Esophagus muscularis mucosa (tissue), 4 donors: Measurements from ENCODE around the gene AFTPH. TPM values are rescaled to one million over a fixed set of nuclear protein-coding genes. Genes with fewer than 3 reads are reported as not detected.

Experiments
- DNase-seq: peaks from one replicate; pipeline ENCODE4 v3.0.0-alpha.2; 2017; ENCODE audit errors: extremely low spot score
- H3K27ac ChIP-seq, 4 donors: fragments of 200-600 bp; sonication (generic); replicated peaks in 1 of 4; 1 replicate in 3 of 4; 2 replicates in 1 of 4; pipeline ENCODE4 v1.5.1; 2016 to 2019; ENCODE audit warnings: mild to moderate bottlenecking in 1 of 4
- H3K27me3 ChIP-seq, 4 donors: fragments of 200-600 bp; sonication (generic); one replicate each; pipeline versions ENCODE4 v1.5.1 to v1.6.0; 2016 to 2019
- H3K36me3 ChIP-seq, 4 donors: fragments of 200-600 bp; sonication (generic); one replicate each; pipeline ENCODE4 v1.5.1; 2016 to 2019
- H3K4me1 ChIP-seq, 4 donors: fragments of 200-600 bp; sonication (generic); one replicate each; pipeline ENCODE4 v1.5.1; 2016 to 2019
- H3K4me3 ChIP-seq, 4 donors: fragments of 200-600 bp; sonication (generic); 1 replicate in 2 of 4; 2 replicates in 2 of 4; pipeline ENCODE4 v1.5.1; 2016 to 2019; ENCODE audit warnings: mild to moderate bottlenecking in 4 of 4, moderate library complexity in 1 of 4
- H3K9me3 ChIP-seq, 4 donors: fragments of 200-600 bp; sonication (generic); 1 replicate in 3 of 4; 2 replicates in 1 of 4; pipeline ENCODE4 v1.5.1; 2016 to 2019
- CTCF ChIP-seq, 3 experiments: fragments of 200-600 bp in 2 of 3; fragments of 450-650 bp in 1 of 3; sonication (generic) in 2 of 3; IDR thresholded peaks; one replicate each; pipeline ENCODE4 v1.5.1; 2017 to 2019; ENCODE audit warnings: antibody characterized with exemption in 3 of 3, mild to moderate bottlenecking in 2 of 3, moderate library complexity in 1 of 3
- EP300 ChIP-seq: sonication (generic); formaldehyde crosslinking; IDR thresholded peaks from one replicate; pipeline ENCODE4 v1.6.1; 2017; ENCODE audit warnings: antibody characterized with exemption
- POLR2A ChIP-seq: fragments of 450-650 bp; IDR thresholded peaks from one replicate; pipeline ENCODE4 v1.6.1; 2017; ENCODE audit warnings: antibody characterized with exemption, moderate library complexity, mild to moderate bottlenecking, low read depth
- POLR2AphosphoS5 ChIP-seq, 2 donors: sonication (generic); formaldehyde crosslinking; IDR thresholded peaks; one replicate each; pipeline ENCODE4 v1.6.1; 2017; ENCODE audit warnings: antibody characterized with exemption in 2 of 2
- WGBS: methylation state at CpG from one replicate; pipeline ENCODE4 v1.1.5; 2018; 5-methylcytosine and 5-hydroxymethylcytosine counted together
- intact Hi-C: fragments of 100-400 bp; cut with DNase I; formaldehyde crosslinking; loops from one replicate; pipeline ENCODE4 v1.15.1; 2023
- total RNA-seq, 4 donors: library from RNA; depleted of rRNA; stranded (reverse); fragments of >200 nt; gene quantifications; one replicate each; pipeline versions ENCODE4 v1.1.0 to v1.2.1, GENCODE V29; 2016

The AFTPH gene
- total RNA-seq, 4 donors from 2014 or later: 27.5 to 36.1 (median 35.7) TPM

GRCh38 chr2:64492821-64493220 lies 31.3 kb upstream of the AFTPH start:
- H3K27ac ChIP-seq: no peak overlapping the region
- peaks cover 5 to 11% (median 8%) of the 10 kb centered on the region in 4 donors for H3K4me1 ChIP-seq
- no peaks in the 10 kb centered on the region for H3K27me3 ChIP-seq
- no peak for DNase-seq
- 79% methylated on average over 3 of the region's 3 CpGs for WGBS
- H3K4me3 ChIP-seq: no peak overlapping the region
- H3K36me3 ChIP-seq: no peaks in the 10 kb centered on the region
- TF ChIP-seq EP300 (no peak), POLR2A (no peak), POLR2AphosphoS5 (IDR thresholded peaks at IDR 0.05) (no peak), CTCF (IDR thresholded peaks at IDR 0.05) (no peak)
- intact Hi-C loops: no loop called here
- no peaks in the 10 kb centered on the region for H3K9me3 ChIP-seq

GRCh38 chr2:64493788-64494187 lies 30.3 kb upstream of the AFTPH start:
- Histone ChIP-seq H3K9me3 (no peaks in the 10 kb centered on the region), H3K27ac (no peak overlapping the region), H3K4me1 (peaks cover 0 to 5% (median 0%) of the 10 kb centered on the region in 4 donors), H3K36me3 (no peaks in the 10 kb centered on the region), H3K4me3 (no peak overlapping the region), H3K27me3 (no peaks in the 10 kb centered on the region)
- WGBS: 96% methylated on average over 4 of the region's 4 CpGs
- no peak for TF ChIP-seq CTCF (IDR thresholded peaks at IDR 0.05)
- TF ChIP-seq EP300: no peak
- no peak for TF ChIP-seq POLR2A
- no peak for TF ChIP-seq POLR2AphosphoS5 (IDR thresholded peaks at IDR 0.05)
- no peak for DNase-seq
- intact Hi-C loops: no loop called here

GRCh38 chr2:64498438-64498837 lies 25.7 kb upstream of the AFTPH start:
- Histone ChIP-seq H3K4me3 (no peak overlapping the region), H3K36me3 (no peaks in the 10 kb centered on the region), H3K27ac (no peak overlapping the region), H3K9me3 (no peaks in the 10 kb centered on the region), H3K27me3 (no peaks in the 10 kb centered on the region), H3K4me1 (no peaks in the 10 kb centered on the region)
- WGBS: 93% methylated on average over 1 of the region's 1 CpG
- DNase-seq: no peak
- TF ChIP-seq POLR2A: no peak
- no peak for TF ChIP-seq POLR2AphosphoS5 (IDR thresholded peaks at IDR 0.05)
- no peak for TF ChIP-seq CTCF (IDR thresholded peaks at IDR 0.05)
- no peak for TF ChIP-seq EP300
- intact Hi-C loops: no loop called here

GRCh38 chr2:64500549-64500948 lies 23.6 kb upstream of the AFTPH start:
- H3K27ac ChIP-seq: no peak overlapping the region
- H3K27me3 ChIP-seq: peaks cover 0 to 4% (median 0%) of the 10 kb centered on the region in 4 donors
- TF ChIP-seq POLR2A (no peak), POLR2AphosphoS5 (IDR thresholded peaks at IDR 0.05) (no peak), CTCF (IDR thresholded peaks at IDR 0.05) (no peak), EP300 (no peak)
- no peaks in the 10 kb centered on the region for H3K36me3 ChIP-seq
- WGBS: 90% methylated on average over 5 of the region's 5 CpGs
- intact Hi-C loops: no loop called here
- H3K4me3 ChIP-seq: no peak overlapping the region
- no peaks in the 10 kb centered on the region for H3K9me3 ChIP-seq
- peak; percentile 86 for DNase-seq
- H3K4me1 ChIP-seq: no peaks in the 10 kb centered on the region

- 80% methylated on average over 1 of the region's 1 CpG for WGBS
- intact Hi-C loops: no loop called here
- peak; percentile 50 for DNase-seq
- H3K27me3 ChIP-seq: peaks cover 0 to 4% (median 0%) of the 10 kb centered on the region in 4 donors
- no peaks in the 10 kb centered on the region for H3K36me3 ChIP-seq
- no peak overlapping the region for H3K4me3 ChIP-seq
- H3K4me1 ChIP-seq: no peaks in the 10 kb centered on the region
- no peak overlapping the region for H3K27ac ChIP-seq
- no peaks in the 10 kb centered on the region for H3K9me3 ChIP-seq
- no peak for TF ChIP-seq POLR2AphosphoS5 (IDR thresholded peaks at IDR 0.05)
- TF ChIP-seq POLR2A: no peak
- TF ChIP-seq CTCF (IDR thresholded peaks at IDR 0.05): no peak
- TF ChIP-seq EP300: no peak
These were observed 22.2 kb upstream of the AFTPH start for GRCh38 chr2:64501946-64502345.
